Thyroid gland (tissue), 4 donors: Measurements from ENCODE around the gene NMBR.

Source experiments
- CTCF ChIP-seq, 6 experiments: fragments of 200-600 bp in 3 of 6; fragments of 450-650 bp in 3 of 6; sonication (generic) in 3 of 6; IDR thresholded peaks; one replicate each; pipeline ENCODE4 v1.5.1; 2016 to 2019; ENCODE audit warnings: antibody characterized with exemption in 6 of 6, mild to moderate bottlenecking in 2 of 6, inconsistent platforms in 1 of 6, moderate library complexity in 1 of 6
- POLR2A ChIP-seq, 2 donors: fragments of 450-650 bp; IDR thresholded peaks; one replicate each; pipeline ENCODE4 v1.6.1; 2017; ENCODE audit warnings: antibody characterized with exemption in 2 of 2, mild to moderate bottlenecking in 2 of 2, moderate library complexity in 1 of 2

DNA sequence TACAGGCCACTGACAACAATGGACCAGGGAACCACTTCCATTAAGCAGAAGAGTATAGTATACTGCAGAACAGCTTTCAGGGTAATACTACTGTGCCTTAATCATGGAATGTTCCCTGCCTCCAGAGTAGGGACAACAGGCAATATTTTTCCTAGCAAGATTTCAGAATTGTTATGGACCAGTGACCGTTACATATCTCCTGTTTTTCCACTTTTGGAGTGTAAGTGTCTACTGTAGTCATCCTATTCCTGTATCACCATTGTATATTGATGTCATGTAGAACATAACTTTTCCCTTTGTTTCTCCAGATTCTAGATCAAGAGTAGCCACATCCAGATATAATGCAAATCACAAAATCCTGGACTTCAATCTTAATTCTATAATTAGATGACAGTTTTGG is 16.1 kb downstream of the NMBR start:
- TF ChIP-seq CTCF (IDR thresholded peaks at IDR 0.05) (no peak), POLR2A (IDR thresholded peaks at IDR 0.05) (no peak)
